VCaP (cell line): ENCODE measurements around the gene SMR3B.

Source experiments
- H3K27ac ChIP-seq: fragments of 450-650 bp; 2 replicates; pipeline ENCODE4 v1.5.1; 2017
- CTCF ChIP-seq: fragments of 450-650 bp; conservative IDR thresholded peaks from 2 replicates; pipeline ENCODE4 v1.5.1; 2017; ENCODE audit warnings: mild to moderate bottlenecking, moderate library complexity

The SMR3B gene

GRCh38 chr4:70382691-70383181, at the start of gene SMR3B:
Gene SMR3B (plus strand): TSS chr4:70383131. CDS start chr4:70384511, 1,380 bp downstream.
- TF ChIP-seq CTCF: no peak
- H3K27ac ChIP-seq: no peak within 1 kb of the TSS

GRCh38 chr4:70334681-70335080, 48.2 kb upstream of the SMR3B start, which contains the start of gene CABS1:
Gene CABS1 (plus strand): TSS chr4:70334981. CDS start chr4:70335040, 59 bp downstream.
- H3K27ac ChIP-seq: no peak within 1 kb of the TSS
- no peak for TF ChIP-seq CTCF

- TF ChIP-seq CTCF: no peak
- H3K27ac ChIP-seq: no peak overlapping the region
These were observed 46.9 kb upstream of the SMR3B start for GRCh38 chr4:70336043-70336442.

- H3K27ac ChIP-seq: no peak overlapping the region
- TF ChIP-seq CTCF: no peak
These were observed 45.0 kb upstream of the SMR3B start for GRCh38 chr4:70337886-70338420.

GRCh38 chr4:70356185-70356584, 26.7 kb upstream of the SMR3B start:
- no peak overlapping the region for H3K27ac ChIP-seq
- no peak for TF ChIP-seq CTCF

GRCh38 chr4:70359115-70359661, 23.7 kb upstream of the SMR3B start:
- no peak overlapping the region for H3K27ac ChIP-seq
- TF ChIP-seq CTCF: no peak

- no peak within 1 kb of the TSS for H3K27ac ChIP-seq
- no peak for TF ChIP-seq CTCF
These were observed 22.5 kb upstream of the SMR3B start, which contains the start of gene SMR3A for GRCh38 chr4:70360460-70360859. Gene SMR3A (plus strand): TSS chr4:70360760. CDS start chr4:70362116, 1,356 bp downstream.
